GM23338 (cell line): ENCODE data around the gene C22orf39. TPM values are rescaled to one million over a fixed set of nuclear protein-coding genes. Genes with fewer than 3 reads are reported as not detected.

ENCODE experiments used
- ATAC-seq: fragments of 200-7000 bp; cut with Tn5 transposase; 3 replicates; pipeline ENCODE4 v1.9.1; 2020
- DNase-seq: peaks from one replicate; pipeline ENCODE4 v3.0.0-alpha.2; 2015; ENCODE audit warnings: low spot score
- H2AFZ ChIP-seq: fragments of 200-600 bp; sonication (generic); 2 replicates; pipeline ENCODE4 v1.8.0; 2016; ENCODE audit warnings: antibody characterized with exemption, mild to moderate bottlenecking, moderate library complexity
- H3F3A ChIP-seq: fragments of 200-600 bp; sonication (generic); replicated peaks from 2 replicates; pipeline ENCODE4 v1.8.0; 2017; ENCODE audit warnings: antibody characterized with exemption, mixed run types, low read depth
- H3K27ac ChIP-seq: fragments of 200-600 bp; sonication (generic); 2 replicates; pipeline ENCODE4 v1.6.1; 2016; ENCODE audit warnings: low read depth
- H3K27me3 ChIP-seq: fragments of 200-600 bp; sonication (generic); 2 replicates; pipeline ENCODE4 v1.8.0; 2016; ENCODE audit warnings: mild to moderate bottlenecking, mixed run types, moderate library complexity; ENCODE audit not compliant: insufficient read depth
- H3K36me3 ChIP-seq: fragments of 200-600 bp; sonication (generic); 2 replicates; pipeline ENCODE4 v1.8.0; 2016; ENCODE audit warnings: mild to moderate bottlenecking; ENCODE audit not compliant: insufficient read depth
- H3K4me1 ChIP-seq: fragments of 200-600 bp; sonication (generic); 2 replicates; pipeline ENCODE4 v1.8.0; 2016; ENCODE audit warnings: mild to moderate bottlenecking, moderate library complexity; ENCODE audit not compliant: insufficient read depth
- H3K4me2 ChIP-seq: fragments of 200-600 bp; sonication (generic); 2 replicates; pipeline ENCODE4 v1.7.1; 2017; ENCODE audit warnings: mixed run types
- H3K4me3 ChIP-seq: fragments of 200-600 bp; sonication (generic); 2 replicates; pipeline ENCODE4 v1.6.1; 2016; ENCODE audit warnings: mixed run types
- H3K79me2 ChIP-seq: fragments of 200-600 bp; sonication (generic); replicated peaks from 2 replicates; pipeline ENCODE4 v1.8.0; 2017; ENCODE audit warnings: mild to moderate bottlenecking; ENCODE audit not compliant: insufficient read depth
- H3K9me2 ChIP-seq: fragments of 200-600 bp; sonication (generic); 2 replicates; pipeline ENCODE4 v1.8.0; 2017; ENCODE audit not compliant: insufficient read depth
- H4K20me1 ChIP-seq: fragments of 200-600 bp; sonication (generic); replicated peaks from 2 replicates; pipeline ENCODE4 v1.8.0; 2017; ENCODE audit warnings: mild to moderate bottlenecking; ENCODE audit not compliant: insufficient read depth
- H3K27ac Mint-ChIP-seq: 2 replicates; pipeline ENCODE4 v1.8.0; 2020; ENCODE audit warnings: inconsistent platforms, mild to moderate bottlenecking, moderate library complexity, mixed read lengths
- H3K27me3 Mint-ChIP-seq: 3 replicates; pipeline ENCODE4 v1.8.0; 2022; ENCODE audit warnings: low read depth, mild to moderate bottlenecking, moderate library complexity, mixed read lengths, inconsistent platforms; ENCODE audit not compliant: insufficient read depth, poor library complexity
- H3K36me3 Mint-ChIP-seq: 3 replicates; pipeline ENCODE4 v1.8.0; 2021; ENCODE audit warnings: low read depth, mild to moderate bottlenecking, inconsistent platforms, moderate library complexity, mixed read lengths
- H3K4me1 Mint-ChIP-seq: 3 replicates; pipeline ENCODE4 v1.8.0; 2020; ENCODE audit warnings: mild to moderate bottlenecking, inconsistent platforms, mixed read lengths
- H3K4me3 Mint-ChIP-seq: 3 replicates; pipeline ENCODE4 v1.8.0; 2021; ENCODE audit warnings: moderate library complexity, mild to moderate bottlenecking, inconsistent platforms, mixed read lengths
- H3K9me3 Mint-ChIP-seq: 3 replicates; pipeline ENCODE4 v1.8.0; 2020; ENCODE audit warnings: moderate library complexity, mild to moderate bottlenecking, inconsistent platforms, mixed read lengths
- CREB1 ChIP-seq: fragments of 250-450 bp; sonication (Bioruptor Pico); IDR thresholded peaks from 2 replicates; pipeline ENCODE4 v1.5.0; 2020; ENCODE audit warnings: low read depth, mild to moderate bottlenecking, moderate library complexity
- EZH2phosphoT487 ChIP-seq: fragments of 200-600 bp; sonication (generic); IDR thresholded peaks from one replicate; pipeline ENCODE4 v1.8.1; 2018; ENCODE audit warnings: antibody characterized with exemption; ENCODE audit not compliant: unreplicated experiment
- JUNB ChIP-seq: IDR thresholded peaks from one replicate; pipeline ENCODE4 v1.6.1; 2016; ENCODE audit warnings: antibody characterized with exemption; ENCODE audit not compliant: unreplicated experiment
- NANOG ChIP-seq: IDR thresholded peaks from 2 replicates; pipeline ENCODE4 v1.6.1; 2016; ENCODE audit warnings: antibody characterized with exemption, borderline replicate concordance
- POLR2AphosphoS5 ChIP-seq: IDR thresholded peaks from 2 replicates; pipeline ENCODE4 v1.6.1; 2016; ENCODE audit warnings: antibody characterized with exemption, low read depth
- REST ChIP-seq: IDR thresholded peaks from one replicate; pipeline ENCODE4 v1.6.1; 2018; ENCODE audit warnings: antibody characterized with exemption; ENCODE audit not compliant: unreplicated experiment
- STAT1 ChIP-seq: IDR thresholded peaks from one replicate; pipeline ENCODE4 v1.6.1; 2016; ENCODE audit warnings: antibody characterized with exemption; ENCODE audit not compliant: unreplicated experiment
- ZNF331 ChIP-seq: fragments of 250-450 bp; sonication (Bioruptor Pico); IDR thresholded peaks from 2 replicates; pipeline ENCODE4 v1.5.0; 2020; ENCODE audit warnings: low read depth, mild to moderate bottlenecking, moderate library complexity
- polyA plus RNA-seq: library from polyadenylated mRNA; unstranded; fragments of >200 nt; fragmentation: Nextera tagmentation; extraction: Ambion mirVana; gene quantifications from 2 replicates; pipeline ENCODE4 v1.2.1, GENCODE V29; 2016
- total RNA-seq: library from RNA; depleted of rRNA; stranded (reverse); fragments of >200 nt; shearing (Covaris generic); gene quantifications from 2 replicates; pipeline ENCODE4 v1.2.3, GENCODE V29; 2014
- TF ChIP-seq, protein P1 (sequence below): IDR thresholded peaks from 2 replicates; pipeline ENCODE4 v1.6.1; 2016; ENCODE audit warnings: antibody characterized with exemption
- TF ChIP-seq, protein P2 (sequence below): fragments of 250-450 bp; sonication (Bioruptor Pico); IDR thresholded peaks from 2 replicates; pipeline ENCODE4 v1.5.0; 2020; ENCODE audit warnings: mild to moderate bottlenecking, moderate library complexity

The C22orf39 gene
- total and polyA plus RNA-seq, 2 experiments from 2014 or later = 37.4 to 40.2 TPM

- no peak for TF ChIP-seq REST
- TF ChIP-seq NANOG = no peak
- no peak for TF ChIP-seq ZNF331
- TF ChIP-seq JUNB = no peak
- TF ChIP-seq CREB1 (CRISPR knock-in tag) = no peak
- no peak for TF ChIP-seq STAT1
- TF ChIP-seq POLR2AphosphoS5 = no peak
- TF ChIP-seq, protein P1, sequence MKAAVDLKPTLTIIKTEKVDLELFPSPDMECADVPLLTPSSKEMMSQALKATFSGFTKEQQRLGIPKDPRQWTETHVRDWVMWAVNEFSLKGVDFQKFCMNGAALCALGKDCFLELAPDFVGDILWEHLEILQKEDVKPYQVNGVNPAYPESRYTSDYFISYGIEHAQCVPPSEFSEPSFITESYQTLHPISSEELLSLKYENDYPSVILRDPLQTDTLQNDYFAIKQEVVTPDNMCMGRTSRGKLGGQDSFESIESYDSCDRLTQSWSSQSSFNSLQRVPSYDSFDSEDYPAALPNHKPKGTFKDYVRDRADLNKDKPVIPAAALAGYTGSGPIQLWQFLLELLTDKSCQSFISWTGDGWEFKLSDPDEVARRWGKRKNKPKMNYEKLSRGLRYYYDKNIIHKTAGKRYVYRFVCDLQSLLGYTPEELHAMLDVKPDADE = no peak
Measured at GRCh38 chr22:19411690-19412045, 35.8 kb downstream of the C22orf39 start (continued).

DNA sequence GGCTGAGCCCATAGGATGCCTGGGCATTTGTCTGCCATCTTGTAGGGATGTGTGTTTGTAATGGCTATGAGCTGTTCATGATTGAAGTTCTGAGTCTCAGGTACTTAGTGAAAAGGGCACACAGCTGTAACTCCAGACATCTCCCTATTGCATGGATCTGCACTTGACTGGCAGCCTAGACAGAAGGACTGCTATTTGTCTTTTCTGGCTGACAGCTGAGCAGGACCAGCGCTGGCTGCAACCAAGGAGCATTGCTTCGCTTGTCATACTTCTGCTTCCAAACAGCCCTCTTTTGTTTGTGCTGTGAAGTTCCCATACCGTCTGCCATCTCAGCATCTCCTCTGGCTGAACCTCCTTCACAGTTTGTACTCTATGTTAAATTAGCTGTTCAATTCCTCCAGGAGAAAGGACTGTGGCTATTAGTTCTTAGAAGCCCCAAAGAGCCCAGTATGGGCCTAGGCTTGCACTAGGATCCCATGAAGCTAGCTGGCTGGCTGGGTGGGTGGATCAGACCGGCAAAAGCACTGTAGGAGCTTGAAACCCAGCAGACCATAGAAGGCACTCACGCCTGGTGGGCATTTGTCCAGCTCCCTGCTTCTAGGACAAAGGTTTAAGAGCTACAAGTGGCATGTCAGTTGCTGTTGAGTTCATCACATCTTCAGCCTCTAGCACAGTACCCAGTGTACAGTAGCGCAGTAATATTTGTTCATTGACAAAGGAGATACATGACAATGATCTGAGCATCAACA lies 36.4 kb downstream of the C22orf39 start:
- Mint-ChIP-seq H3K27ac (no peak overlapping the region), H3K36me3 (peaks cover 34% of the 10 kb centered on the region), H3K9me3 (no peaks in the 10 kb centered on the region), H3K4me1 (peaks cover 19% of the 10 kb centered on the region), H3K27me3 (peaks cover 7% of the 10 kb centered on the region), H3K4me3 (no peak overlapping the region)
- Histone ChIP-seq H2AFZ (no peak overlapping the region), H3F3A (no peaks in the 10 kb centered on the region), H3K4me2 (no peak overlapping the region), H3K9me2 (no peaks in the 10 kb centered on the region), H3K27me3 (no peaks in the 10 kb centered on the region), H3K4me3 (no peak overlapping the region), H4K20me1 (peaks cover 41% of the 10 kb centered on the region), H3K4me1 (peaks cover 4% of the 10 kb centered on the region; the same call in 1 of the 2 replicates), H3K27ac (no peak overlapping the region), H3K79me2 (peaks cover 58% of the 10 kb centered on the region), H3K36me3 (peaks cover 16% of the 10 kb centered on the region; the same call in 1 of the 2 replicates)
- no peak for DNase-seq
- no peak for TF ChIP-seq EZH2phosphoT487
- no peak for TF ChIP-seq NANOG
- TF ChIP-seq STAT1 = no peak
- TF ChIP-seq ZNF331 = no peak
- TF ChIP-seq, protein P2, sequence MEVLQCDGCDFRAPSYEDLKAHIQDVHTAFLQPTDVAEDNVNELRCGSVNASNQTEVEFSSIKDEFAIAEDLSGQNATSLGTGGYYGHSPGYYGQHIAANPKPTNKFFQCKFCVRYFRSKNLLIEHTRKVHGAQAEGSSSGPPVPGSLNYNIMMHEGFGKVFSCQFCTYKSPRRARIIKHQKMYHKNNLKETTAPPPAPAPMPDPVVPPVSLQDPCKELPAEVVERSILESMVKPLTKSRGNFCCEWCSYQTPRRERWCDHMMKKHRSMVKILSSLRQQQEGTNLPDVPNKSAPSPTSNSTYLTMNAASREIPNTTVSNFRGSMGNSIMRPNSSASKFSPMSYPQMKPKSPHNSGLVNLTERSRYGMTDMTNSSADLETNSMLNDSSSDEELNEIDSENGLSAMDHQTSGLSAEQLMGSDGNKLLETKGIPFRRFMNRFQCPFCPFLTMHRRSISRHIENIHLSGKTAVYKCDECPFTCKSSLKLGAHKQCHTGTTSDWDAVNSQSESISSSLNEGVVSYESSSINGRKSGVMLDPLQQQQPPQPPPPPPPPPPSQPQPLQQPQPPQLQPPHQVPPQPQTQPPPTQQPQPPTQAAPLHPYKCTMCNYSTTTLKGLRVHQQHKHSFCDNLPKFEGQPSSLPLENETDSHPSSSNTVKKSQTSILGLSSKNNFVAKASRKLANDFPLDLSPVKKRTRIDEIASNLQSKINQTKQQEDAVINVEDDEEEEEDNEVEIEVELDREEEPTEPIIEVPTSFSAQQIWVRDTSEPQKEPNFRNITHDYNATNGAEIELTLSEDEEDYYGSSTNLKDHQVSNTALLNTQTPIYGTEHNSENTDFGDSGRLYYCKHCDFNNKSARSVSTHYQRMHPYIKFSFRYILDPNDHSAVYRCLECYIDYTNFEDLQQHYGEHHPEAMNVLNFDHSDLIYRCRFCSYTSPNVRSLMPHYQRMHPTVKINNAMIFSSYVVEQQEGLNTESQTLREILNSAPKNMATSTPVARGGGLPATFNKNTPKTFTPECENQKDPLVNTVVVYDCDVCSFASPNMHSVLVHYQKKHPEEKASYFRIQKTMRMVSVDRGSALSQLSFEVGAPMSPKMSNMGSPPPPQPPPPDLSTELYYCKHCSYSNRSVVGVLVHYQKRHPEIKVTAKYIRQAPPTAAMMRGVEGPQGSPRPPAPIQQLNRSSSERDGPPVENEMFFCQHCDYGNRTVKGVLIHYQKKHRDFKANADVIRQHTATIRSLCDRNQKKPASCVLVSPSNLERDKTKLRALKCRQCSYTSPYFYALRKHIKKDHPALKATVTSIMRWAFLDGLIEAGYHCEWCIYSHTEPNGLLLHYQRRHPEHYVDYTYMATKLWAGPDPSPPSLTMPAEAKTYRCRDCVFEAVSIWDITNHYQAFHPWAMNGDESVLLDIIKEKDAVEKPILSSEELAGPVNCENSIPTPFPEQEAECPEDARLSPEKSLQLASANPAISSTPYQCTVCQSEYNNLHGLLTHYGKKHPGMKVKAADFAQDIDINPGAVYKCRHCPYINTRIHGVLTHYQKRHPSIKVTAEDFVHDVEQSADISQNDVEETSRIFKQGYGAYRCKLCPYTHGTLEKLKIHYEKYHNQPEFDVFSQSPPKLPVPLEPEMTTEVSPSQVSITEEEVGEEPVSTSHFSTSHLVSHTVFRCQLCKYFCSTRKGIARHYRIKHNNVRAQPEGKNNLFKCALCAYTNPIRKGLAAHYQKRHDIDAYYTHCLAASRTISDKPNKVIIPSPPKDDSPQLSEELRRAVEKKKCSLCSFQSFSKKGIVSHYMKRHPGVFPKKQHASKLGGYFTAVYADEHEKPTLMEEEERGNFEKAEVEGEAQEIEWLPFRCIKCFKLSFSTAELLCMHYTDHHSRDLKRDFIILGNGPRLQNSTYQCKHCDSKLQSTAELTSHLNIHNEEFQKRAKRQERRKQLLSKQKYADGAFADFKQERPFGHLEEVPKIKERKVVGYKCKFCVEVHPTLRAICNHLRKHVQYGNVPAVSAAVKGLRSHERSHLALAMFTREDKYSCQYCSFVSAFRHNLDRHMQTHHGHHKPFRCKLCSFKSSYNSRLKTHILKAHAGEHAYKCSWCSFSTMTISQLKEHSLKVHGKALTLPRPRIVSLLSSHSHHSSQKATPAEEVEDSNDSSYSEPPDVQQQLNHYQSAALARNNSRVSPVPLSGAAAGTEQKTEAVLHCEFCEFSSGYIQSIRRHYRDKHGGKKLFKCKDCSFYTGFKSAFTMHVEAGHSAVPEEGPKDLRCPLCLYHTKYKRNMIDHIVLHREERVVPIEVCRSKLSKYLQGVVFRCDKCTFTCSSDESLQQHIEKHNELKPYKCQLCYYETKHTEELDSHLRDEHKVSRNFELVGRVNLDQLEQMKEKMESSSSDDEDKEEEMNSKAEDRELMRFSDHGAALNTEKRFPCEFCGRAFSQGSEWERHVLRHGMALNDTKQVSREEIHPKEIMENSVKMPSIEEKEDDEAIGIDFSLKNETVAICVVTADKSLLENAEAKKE = no peak
- ATAC-seq = no peak
